ENCODE results near the gene FAM50A.

Gene FAM50A

DNA sequence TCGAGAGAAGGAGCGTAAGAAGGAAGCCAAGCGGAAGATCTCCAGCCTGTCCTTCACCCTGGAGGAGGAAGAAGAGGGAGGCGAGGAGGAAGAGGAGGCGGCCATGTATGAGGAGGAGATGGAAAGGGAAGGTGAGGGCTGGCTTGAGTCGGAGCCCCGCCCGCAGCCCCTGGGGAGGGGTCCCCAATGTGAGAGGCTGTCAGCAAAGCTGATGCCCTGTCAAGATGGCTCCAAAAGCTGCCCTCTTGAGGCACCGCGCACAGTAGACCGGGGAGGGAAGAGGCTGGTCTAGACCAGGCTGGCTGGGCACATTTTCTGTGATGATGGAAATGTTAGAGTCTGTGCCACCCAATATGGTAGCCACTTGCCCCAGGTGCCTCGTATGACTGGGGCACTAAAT is 2.5 kb downstream of the FAM50A start:
- Histone ChIP-seq H3K14ac (ENCODE audit: low read length) (no peak overlapping the region), H4K12ac (ENCODE audit: low read depth, low read length) (no peak overlapping the region), H3K4me3 (ENCODE audit: low read depth, low read length) (no peak overlapping the region)

DNA sequence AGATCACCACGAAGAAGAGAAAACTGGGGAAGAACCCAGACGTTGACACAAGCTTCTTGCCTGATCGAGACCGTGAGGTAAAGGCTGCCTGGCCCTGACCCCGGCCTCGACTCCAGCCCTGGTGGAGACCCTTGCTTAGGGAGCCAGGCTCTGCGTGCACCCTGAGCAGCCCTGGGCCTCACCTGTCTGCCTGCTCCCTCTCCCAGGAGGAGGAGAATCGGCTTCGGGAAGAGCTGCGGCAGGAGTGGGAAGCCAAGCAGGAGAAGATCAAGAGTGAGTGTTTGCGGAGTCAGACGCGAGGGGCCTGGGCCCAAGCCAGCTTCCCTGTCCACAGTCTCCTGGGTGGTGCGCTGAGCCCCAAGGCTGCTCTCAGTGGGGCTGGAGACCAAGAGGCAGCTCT is 4.5 kb downstream of the FAM50A start:
- Histone ChIP-seq H3K27ac (ENCODE audit: low read depth, low read length) (no peak overlapping the region), H3K23ac (ENCODE audit: low read length) (no peak overlapping the region)

More for the DNA sequence above, 2.5 kb downstream of the FAM50A start:
- no CpG with 5 or more reads among the region's 12 CpGs for WGBS (ENCODE audit: extremely low coverage, insufficient coverage, insufficient read length)
- Histone ChIP-seq H2BK120ac (ENCODE audit: insufficient read depth, low read length, poor library complexity) (no peak overlapping the region), H3K27ac (ENCODE audit: low read depth, low read length) (no peak overlapping the region), H3K4me1 (ENCODE audit: control insufficient read depth in 1 of 2, insufficient read depth in 2 of 2, low read length in 2 of 2) (peaks cover 6 to 14% of the 10 kb centered on the region in 2 experiments), H3K4ac (ENCODE audit: low read depth, low read length) (no peak overlapping the region), H2AK5ac (ENCODE audit: low read length) (no peak overlapping the region), H3K23ac (ENCODE audit: low read length) (no peak overlapping the region), H3K36me3 (ENCODE audit: control insufficient read depth in 1 of 2, insufficient read depth in 2 of 2, low read length in 2 of 2) (peaks cover 62 to 75% of the 10 kb centered on the region in 2 experiments), H4K8ac (ENCODE audit: low read depth, low read length) (no peak overlapping the region), H3K79me1 (ENCODE audit: low read length) (peaks cover 13% of the 10 kb centered on the region), H2BK5ac (ENCODE audit: low read depth, low read length, poor library complexity) (no peak overlapping the region), H3K79me2 (ENCODE audit: control insufficient read depth, insufficient read depth, low read length, poor library complexity) (peaks cover 7% of the 10 kb centered on the region), H3K9ac (ENCODE audit: low read length) (no peak overlapping the region), H4K91ac (ENCODE audit: low read depth, low read length) (no peak overlapping the region), H2BK12ac (ENCODE audit: low read length) (no peak overlapping the region), H3K27me3 (ENCODE audit: insufficient read depth, low read length) (no peaks in the 10 kb centered on the region), H3K4me2 (ENCODE audit: low read length) (no peak overlapping the region), H3K9me3 (ENCODE audit: insufficient read depth, low read depth, low read length) (no peaks in the 10 kb centered on the region), H2AFZ (ENCODE audit: insufficient read depth, low read length, poor library complexity) (no peak overlapping the region), H3K18ac (ENCODE audit: low read length) (no peak overlapping the region)
- DNase-seq = no peak

DNA sequence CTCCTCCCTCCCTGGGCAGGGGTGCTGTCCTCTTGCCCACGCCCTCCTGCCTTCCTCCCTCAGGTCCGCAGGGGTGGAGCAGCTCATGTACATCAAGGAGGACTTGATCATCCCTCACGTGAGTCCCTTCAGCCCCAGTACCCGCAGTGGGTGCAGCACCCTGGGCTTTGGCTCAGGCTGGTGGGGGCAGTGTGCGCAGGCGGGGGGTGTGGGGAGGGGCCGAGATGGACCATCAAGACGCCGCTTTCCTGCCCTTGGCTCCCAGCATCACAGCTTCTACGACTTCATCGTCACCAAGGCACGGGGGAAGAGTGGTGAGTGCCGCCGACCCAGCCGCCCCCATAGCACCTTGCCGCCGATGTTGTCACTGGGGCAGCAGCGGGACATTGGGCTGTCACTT is 5.7 kb downstream of the FAM50A start:
- H3K14ac ChIP-seq (ENCODE audit: low read length) = no peak overlapping the region
- H2BK5ac ChIP-seq (ENCODE audit: low read depth, low read length, poor library complexity) = no peak overlapping the region
- no peak overlapping the region for H3K4me2 ChIP-seq (ENCODE audit: low read length)
- H3K4ac ChIP-seq (ENCODE audit: low read depth, low read length) = no peak overlapping the region
- no peaks in the 10 kb centered on the region for H3K27me3 ChIP-seq (ENCODE audit: insufficient read depth, low read length)
- H3K79me1 ChIP-seq (ENCODE audit: low read length) = peaks cover 3% of the 10 kb centered on the region
- no peak for DNase-seq
- H4K12ac ChIP-seq (ENCODE audit: low read depth, low read length) = no peak overlapping the region
- no peak overlapping the region for H2BK12ac ChIP-seq (ENCODE audit: low read length)
- H4K91ac ChIP-seq (ENCODE audit: low read depth, low read length) = no peak overlapping the region
- no CpG with 5 or more reads among the region's 18 CpGs for WGBS (ENCODE audit: extremely low coverage, insufficient coverage, insufficient read length)
- H3K9ac ChIP-seq (ENCODE audit: low read length) = no peak overlapping the region
- peaks cover 48 to 65% of the 10 kb centered on the region in 2 experiments for H3K36me3 ChIP-seq (ENCODE audit: control insufficient read depth in 1 of 2, insufficient read depth in 2 of 2, low read length in 2 of 2)
- peaks cover 4 to 9% of the 10 kb centered on the region in 2 experiments for H3K4me1 ChIP-seq (ENCODE audit: control insufficient read depth in 1 of 2, insufficient read depth in 2 of 2, low read length in 2 of 2)
- H4K8ac ChIP-seq (ENCODE audit: low read depth, low read length) = no peak overlapping the region
- peaks cover 3% of the 10 kb centered on the region for H3K79me2 ChIP-seq (ENCODE audit: control insufficient read depth, insufficient read depth, low read length, poor library complexity)
- no peaks in the 10 kb centered on the region for H3K9me3 ChIP-seq (ENCODE audit: insufficient read depth, low read depth, low read length)
- H3K23ac ChIP-seq (ENCODE audit: low read length) = no peak overlapping the region
- H3K27ac ChIP-seq (ENCODE audit: low read depth, low read length) = no peak overlapping the region
- no peak overlapping the region for H2AK5ac ChIP-seq (ENCODE audit: low read length)
- H3K4me3 ChIP-seq (ENCODE audit: low read depth, low read length) = no peak overlapping the region
- no peak overlapping the region for H2BK120ac ChIP-seq (ENCODE audit: insufficient read depth, low read length, poor library complexity)
- H2AFZ ChIP-seq (ENCODE audit: insufficient read depth, low read length, poor library complexity) = no peak overlapping the region
- no peak overlapping the region for H3K18ac ChIP-seq (ENCODE audit: low read length)

More for the DNA sequence above, 4.5 kb downstream of the FAM50A start:
- Histone ChIP-seq H3K79me2 (ENCODE audit: control insufficient read depth, insufficient read depth, low read length, poor library complexity) (peaks cover 7% of the 10 kb centered on the region), H4K8ac (ENCODE audit: low read depth, low read length) (no peak overlapping the region), H2BK120ac (ENCODE audit: insufficient read depth, low read length, poor library complexity) (no peak overlapping the region), H3K4me3 (ENCODE audit: low read depth, low read length) (no peak overlapping the region), H3K9me3 (ENCODE audit: insufficient read depth, low read depth, low read length) (no peaks in the 10 kb centered on the region), H2BK12ac (ENCODE audit: low read length) (no peak overlapping the region), H3K14ac (ENCODE audit: low read length) (no peak overlapping the region), H2AK5ac (ENCODE audit: low read length) (no peak overlapping the region), H3K18ac (ENCODE audit: low read length) (no peak overlapping the region), H3K79me1 (ENCODE audit: low read length) (peaks cover 12% of the 10 kb centered on the region), H3K4me2 (ENCODE audit: low read length) (no peak overlapping the region), H3K36me3 (ENCODE audit: control insufficient read depth in 1 of 2, insufficient read depth in 2 of 2, low read length in 2 of 2) (peaks cover 48 to 65% of the 10 kb centered on the region in 2 experiments), H3K4me1 (ENCODE audit: control insufficient read depth in 1 of 2, insufficient read depth in 2 of 2, low read length in 2 of 2) (peaks cover 6 to 12% of the 10 kb centered on the region in 2 experiments), H2BK5ac (ENCODE audit: low read depth, low read length, poor library complexity) (no peak overlapping the region), H3K4ac (ENCODE audit: low read depth, low read length) (no peak overlapping the region), H3K27me3 (ENCODE audit: insufficient read depth, low read length) (no peaks in the 10 kb centered on the region), H2AFZ (ENCODE audit: insufficient read depth, low read length, poor library complexity) (no peak overlapping the region), H4K12ac (ENCODE audit: low read depth, low read length) (no peak overlapping the region), H3K9ac (ENCODE audit: low read length) (no peak overlapping the region), H4K91ac (ENCODE audit: low read depth, low read length) (no peak overlapping the region)
- DNase-seq = no peak
- WGBS (ENCODE audit: extremely low coverage, insufficient coverage, insufficient read length) = no CpG with 5 or more reads among the region's 14 CpGs

DNA sequence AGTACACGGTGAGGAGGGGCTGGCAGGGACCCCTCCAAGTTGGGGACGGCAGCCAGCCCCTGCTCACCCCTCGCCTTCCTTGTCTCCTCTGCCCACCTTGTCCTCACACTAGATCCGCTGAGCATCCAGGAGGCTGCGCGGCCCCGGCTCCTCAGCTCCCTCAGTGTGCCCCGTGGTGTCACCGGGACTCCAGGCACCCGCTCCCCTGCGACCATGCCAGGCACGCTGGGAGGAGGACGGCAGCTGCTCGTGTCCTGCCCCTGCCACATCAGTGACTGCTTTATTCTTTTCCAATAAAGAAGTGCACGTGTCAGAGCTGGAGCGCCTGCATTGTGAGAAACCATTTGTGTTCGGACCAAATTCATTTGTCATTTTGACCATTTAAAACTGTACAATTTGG is 6.4 kb downstream of the FAM50A start:
- Histone ChIP-seq H4K8ac (ENCODE audit: low read depth, low read length) (no peak overlapping the region), H3K36me3 (ENCODE audit: control insufficient read depth in 1 of 2, insufficient read depth in 2 of 2, low read length in 2 of 2) (peaks cover 48 to 65% of the 10 kb centered on the region in 2 experiments), H3K27me3 (ENCODE audit: insufficient read depth, low read length) (no peaks in the 10 kb centered on the region), H4K12ac (ENCODE audit: low read depth, low read length) (no peak overlapping the region), H3K27ac (ENCODE audit: low read depth, low read length) (no peak overlapping the region), H2AFZ (ENCODE audit: insufficient read depth, low read length, poor library complexity) (no peak overlapping the region), H3K79me1 (ENCODE audit: low read length) (no peaks in the 10 kb centered on the region), H3K4ac (ENCODE audit: low read depth, low read length) (no peak overlapping the region), H3K9me3 (ENCODE audit: insufficient read depth, low read depth, low read length) (no peaks in the 10 kb centered on the region), H2BK120ac (ENCODE audit: insufficient read depth, low read length, poor library complexity) (no peak overlapping the region), H2AK5ac (ENCODE audit: low read length) (no peak overlapping the region), H3K4me3 (ENCODE audit: low read depth, low read length) (no peak overlapping the region), H2BK5ac (ENCODE audit: low read depth, low read length, poor library complexity) (no peak overlapping the region), H3K9ac (ENCODE audit: low read length) (no peak overlapping the region), H3K23ac (ENCODE audit: low read length) (no peak overlapping the region), H3K4me2 (ENCODE audit: low read length) (no peak overlapping the region), H2BK12ac (ENCODE audit: low read length) (no peak overlapping the region), H3K4me1 (ENCODE audit: control insufficient read depth in 1 of 2, insufficient read depth in 2 of 2, low read length in 2 of 2) (peaks cover 0 to 3% of the 10 kb centered on the region in 2 experiments), H4K91ac (ENCODE audit: low read depth, low read length) (no peak overlapping the region), H3K79me2 (ENCODE audit: control insufficient read depth, insufficient read depth, low read length, poor library complexity) (no peaks in the 10 kb centered on the region), H3K18ac (ENCODE audit: low read length) (no peak overlapping the region), H3K14ac (ENCODE audit: low read length) (no peak overlapping the region)
- no CpG with 5 or more reads among the region's 17 CpGs for WGBS (ENCODE audit: extremely low coverage, insufficient coverage, insufficient read length)
- DNase-seq = no peak
